GM18511 (cell line): ENCODE measurements around the gene ATP11A.
"Not testable (repeated sequence)": the region's sequence is repeated elsewhere in the genome, so short reads cannot be mapped to it uniquely, and the experiment has no call there.

Experiments
- ATAC-seq: cut with Tn5 transposase; IDR thresholded peaks from one replicate; pipeline ENCODE4 v1.9.1; 2021; ENCODE audit warnings: mild to moderate bottlenecking, moderate library complexity; ENCODE audit not compliant: unreplicated experiment

Gene ATP11A

GRCh38 chr13:112669881-112670499 lies 19.8 kb upstream of the ATP11A start:
- ATAC-seq: peak; percentile 61

- ATAC-seq: no peak
Measured at GRCh38 chr13:112670864-112671263, 19.0 kb upstream of the ATP11A start.

- no peak for ATAC-seq
Measured at GRCh38 chr13:112671359-112671758, 18.5 kb upstream of the ATP11A start.

- no peak for ATAC-seq
Measured at GRCh38 chr13:112672651-112673284, 17.1 kb upstream of the ATP11A start.

- peak; percentile 70 for ATAC-seq
Measured at GRCh38 chr13:112674412-112675365, 15.1 kb upstream of the ATP11A start.

GRCh38 chr13:112675366-112675756 lies 14.5 kb upstream of the ATP11A start:
- no peak for ATAC-seq

GRCh38 chr13:112677421-112677962 lies 12.3 kb upstream of the ATP11A start:
- ATAC-seq: not testable (repeated sequence)

- no peak for ATAC-seq
Measured at GRCh38 chr13:112679381-112679780, 10.5 kb upstream of the ATP11A start.

- no peak for ATAC-seq
Measured at GRCh38 chr13:112679932-112680677, 9.7 kb upstream of the ATP11A start.

GRCh38 chr13:112680741-112681360 lies 9.0 kb upstream of the ATP11A start:
- no peak for ATAC-seq

- no peak for ATAC-seq
Measured at GRCh38 chr13:112683581-112683980, 6.3 kb upstream of the ATP11A start.

- no peak for ATAC-seq
Measured at GRCh38 chr13:112684071-112684845, 5.6 kb upstream of the ATP11A start.

- ATAC-seq: not testable (repeated sequence)
Measured at GRCh38 chr13:112685189-112685805, 4.5 kb upstream of the ATP11A start.

GRCh38 chr13:112685896-112686295 lies 3.9 kb upstream of the ATP11A start:
- ATAC-seq: no peak

- no peak for ATAC-seq
Measured at GRCh38 chr13:112686364-112686763, 3.5 kb upstream of the ATP11A start.

GRCh38 chr13:112686987-112687386 lies 2.9 kb upstream of the ATP11A start:
- ATAC-seq: no peak

GRCh38 chr13:112687836-112688559 lies 1.8 kb upstream of the ATP11A start:
- no peak for ATAC-seq

GRCh38 chr13:112688560-112689302 lies 1.1 kb upstream of the ATP11A start:
- no peak for ATAC-seq
